Activated CD8-positive, alpha-beta memory T cell treated with anti-CD3 and anti-CD28 coated beads, Interleukin-2, amount 50 U/mL, for 24 hours (primary cell): ENCODE data around the gene MGLL.

Source experiments
- DNase-seq: peaks from one replicate; pipeline ENCODE4 v3.0.0-alpha.2; 2020; ENCODE audit errors: extremely low read depth

MGLL gene

DNA sequence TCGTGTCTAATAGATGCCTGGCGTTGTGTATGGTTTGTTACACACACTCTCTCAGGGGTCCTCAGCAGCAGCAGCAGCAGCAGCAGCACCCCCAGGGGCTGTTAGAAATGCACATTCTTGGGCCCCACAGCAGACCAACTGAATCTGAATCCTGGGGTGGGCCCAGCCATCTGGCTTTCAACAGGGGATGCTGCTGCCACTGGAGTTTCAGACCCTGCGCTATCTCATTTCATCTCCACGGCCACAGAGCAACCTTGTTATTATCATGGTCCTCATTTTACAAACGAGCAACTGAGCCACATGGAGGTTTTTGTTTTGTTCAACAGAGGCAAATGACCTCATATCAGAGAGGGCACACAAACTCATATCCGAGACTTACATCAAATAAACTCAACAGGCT, 47.7 kb downstream of the MGLL start:
- DNase-seq, result no peak

DNA sequence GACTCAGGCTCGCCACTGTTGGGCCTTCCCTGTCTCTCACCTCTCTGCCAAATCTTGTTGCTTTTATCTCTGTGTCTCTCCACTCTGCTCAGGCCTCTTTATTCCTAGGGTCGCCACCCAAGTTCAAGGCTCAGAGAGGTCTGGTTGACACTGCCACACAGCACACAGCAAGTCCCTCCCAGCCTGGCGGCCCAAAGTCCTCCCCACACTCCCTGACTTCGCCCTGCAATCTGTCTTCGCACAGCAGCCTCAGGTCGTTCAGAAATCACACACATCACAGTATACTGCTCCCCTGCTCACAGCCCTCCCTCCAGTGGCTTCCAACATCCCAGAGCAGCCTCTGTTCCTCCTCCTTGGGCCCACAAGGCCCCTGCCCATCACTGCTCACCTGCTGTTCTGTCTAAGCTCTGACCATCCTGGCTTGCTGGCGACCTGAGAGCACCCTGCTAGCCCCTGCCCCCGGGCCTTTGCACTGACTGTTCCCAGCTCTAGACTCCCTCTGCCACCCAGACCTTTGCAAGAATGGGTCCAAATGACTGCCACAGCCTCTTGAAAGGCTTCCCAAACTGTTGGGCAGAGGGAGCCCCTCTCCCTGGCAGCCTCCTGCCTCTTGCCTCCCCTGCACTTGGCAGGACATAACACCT, 48.4 kb downstream of the MGLL start:
- no peak for DNase-seq

DNA sequence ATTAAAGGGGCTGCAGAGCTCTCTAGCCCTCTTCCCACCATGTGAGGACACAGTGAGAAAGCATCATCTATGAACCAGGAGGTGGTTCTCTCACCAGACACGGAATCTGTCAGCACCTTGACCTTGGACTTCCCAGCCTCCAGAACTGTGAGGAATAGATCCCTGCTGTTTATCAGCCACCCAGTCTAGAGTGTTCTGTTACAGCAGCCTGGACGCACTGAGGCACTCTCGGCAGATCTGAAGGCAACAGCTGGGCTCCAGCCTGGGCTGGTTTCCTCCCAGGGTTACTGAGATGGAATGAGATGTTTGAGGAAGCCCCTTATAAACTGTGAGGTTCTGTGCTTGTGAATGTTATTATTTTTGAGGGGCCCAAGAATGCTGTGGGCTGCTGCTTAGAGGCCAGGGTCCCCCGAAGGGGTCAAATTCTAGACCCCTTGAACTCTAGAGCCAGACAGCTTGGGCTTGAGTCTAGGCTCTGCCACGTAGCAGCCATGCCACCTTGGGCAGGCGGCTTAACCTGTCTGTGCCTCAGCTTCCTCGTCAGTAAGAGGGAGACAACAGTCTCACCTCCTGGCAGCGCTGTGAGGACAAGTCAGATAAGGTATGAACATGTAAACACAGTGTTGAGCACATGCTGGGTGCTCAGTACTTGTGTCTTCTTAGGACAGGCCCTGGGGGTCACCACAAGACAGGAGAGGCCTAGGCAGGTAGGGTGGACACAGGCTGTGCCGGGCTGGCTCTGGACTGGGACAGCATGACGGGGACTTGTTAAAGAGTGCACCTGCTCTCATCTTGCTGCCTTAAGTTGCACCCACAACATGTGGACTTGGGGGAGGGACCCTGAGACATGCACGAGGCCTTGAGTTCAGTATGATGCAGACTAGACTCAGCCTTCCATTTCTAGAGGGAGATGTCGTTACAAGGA, 49.2 kb downstream of the MGLL start:
- no peak for DNase-seq

DNA sequence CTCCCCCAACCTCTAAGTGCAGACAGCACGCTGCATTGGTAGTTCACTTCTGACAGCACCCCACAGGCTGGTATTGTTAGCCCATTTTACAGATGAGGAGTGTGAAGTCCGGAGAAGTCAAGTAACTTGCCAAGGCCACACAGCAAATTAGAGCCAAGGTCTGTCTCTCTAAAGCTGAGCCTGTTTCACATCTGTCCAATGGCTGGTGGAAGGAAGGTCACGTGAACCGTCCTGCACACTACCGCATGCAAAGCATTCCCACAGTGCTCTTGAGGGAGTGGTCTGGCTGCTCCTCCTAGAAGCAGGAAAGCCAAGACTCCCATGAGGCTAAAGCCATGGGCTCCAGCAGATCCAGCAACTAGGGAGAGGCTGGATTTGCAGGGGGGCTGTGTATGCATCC, 50.0 kb downstream of the MGLL start:
- no peak for DNase-seq

DNA sequence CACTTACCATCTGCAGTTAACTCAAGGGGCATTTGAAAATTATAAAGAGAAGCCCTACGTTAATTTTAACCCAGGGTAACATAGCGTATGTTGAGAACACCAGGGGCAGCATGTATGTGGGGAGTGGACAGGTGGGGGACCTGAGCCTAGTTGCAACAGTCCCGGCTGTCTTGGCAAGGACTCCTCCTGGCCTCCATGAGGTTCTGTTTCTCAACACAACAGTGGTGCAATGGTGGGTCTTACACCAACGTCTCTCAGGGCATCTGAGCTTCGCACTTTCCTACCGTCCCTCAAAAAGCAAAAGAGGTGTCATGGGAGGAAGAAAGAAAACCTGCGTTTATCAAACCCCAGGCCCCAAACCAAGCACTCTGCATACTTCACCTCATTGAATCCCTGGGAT, 50.6 kb downstream of the MGLL start:
- no peak for DNase-seq

DNA sequence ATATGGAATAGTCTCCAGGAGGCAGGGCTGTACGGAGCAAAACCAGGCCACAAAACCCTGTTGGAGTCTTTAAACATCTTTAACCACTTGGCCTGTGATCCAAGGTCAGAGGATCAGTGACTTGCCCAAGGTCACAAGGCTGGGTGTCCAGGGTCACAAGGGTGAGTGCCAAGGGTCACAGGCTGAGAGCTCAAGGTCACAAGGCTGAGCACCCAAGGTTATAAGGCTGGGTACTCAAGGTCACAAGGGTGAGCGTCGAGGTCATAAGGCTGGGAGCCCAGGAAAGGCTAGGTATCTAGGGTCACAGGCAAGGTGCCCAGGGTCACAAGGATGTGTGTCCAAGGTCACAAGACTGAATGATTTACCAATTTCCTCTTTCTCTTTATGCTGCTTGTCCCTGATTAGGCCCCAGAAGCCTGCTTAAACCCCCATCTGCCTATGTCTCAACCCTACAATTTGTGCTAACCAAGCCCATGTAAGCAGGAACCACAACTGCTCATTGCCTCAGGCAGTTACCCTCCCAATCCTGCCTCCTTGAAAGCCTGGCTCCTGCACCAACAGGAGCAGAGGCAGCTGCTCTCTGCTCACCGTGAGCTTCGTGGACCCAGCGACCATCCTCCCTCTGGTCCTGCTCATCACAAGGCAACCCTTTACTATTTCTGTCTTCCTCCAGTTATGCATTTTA, 51.5 kb downstream of the MGLL start:
- no peak for DNase-seq

DNA sequence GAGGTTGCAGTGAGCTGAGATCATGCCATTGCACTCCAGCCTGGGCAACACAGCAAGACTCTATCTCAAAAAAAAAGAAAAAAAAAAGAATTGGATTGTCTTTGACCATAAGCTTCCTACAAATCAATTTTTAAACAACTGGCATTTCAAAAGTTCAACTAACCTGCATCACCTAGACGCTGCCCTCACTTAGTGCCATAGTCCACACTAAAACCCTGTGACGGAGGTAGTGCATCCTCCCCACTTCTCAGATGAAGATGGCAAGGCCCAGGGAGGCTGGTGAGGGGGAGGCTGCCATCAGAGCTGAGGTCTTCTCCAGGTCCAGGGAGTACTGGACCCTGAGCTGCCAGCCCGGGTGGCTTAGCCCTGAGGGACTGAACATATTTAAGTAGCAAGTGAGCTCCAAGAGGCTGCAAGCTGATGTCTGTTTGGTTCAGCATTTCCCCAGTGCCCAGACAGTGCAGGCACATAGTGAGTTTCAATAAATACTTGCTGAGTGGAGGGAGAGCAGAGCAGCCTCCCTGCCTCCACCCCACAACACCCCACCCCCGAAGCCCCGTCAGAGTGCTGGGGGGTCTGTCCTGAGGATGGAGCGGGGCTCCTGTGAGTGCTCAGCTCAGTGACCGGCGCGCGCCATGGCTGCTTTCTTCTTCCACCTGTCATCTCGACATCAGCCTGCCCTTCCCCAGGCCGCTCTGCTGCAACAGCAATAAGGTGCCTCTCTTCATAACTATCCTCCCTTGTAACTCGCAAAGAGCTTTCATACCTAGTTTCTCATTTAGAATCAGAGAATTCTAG, 52.8 kb downstream of the MGLL start:
- DNase-seq, result no peak

DNA sequence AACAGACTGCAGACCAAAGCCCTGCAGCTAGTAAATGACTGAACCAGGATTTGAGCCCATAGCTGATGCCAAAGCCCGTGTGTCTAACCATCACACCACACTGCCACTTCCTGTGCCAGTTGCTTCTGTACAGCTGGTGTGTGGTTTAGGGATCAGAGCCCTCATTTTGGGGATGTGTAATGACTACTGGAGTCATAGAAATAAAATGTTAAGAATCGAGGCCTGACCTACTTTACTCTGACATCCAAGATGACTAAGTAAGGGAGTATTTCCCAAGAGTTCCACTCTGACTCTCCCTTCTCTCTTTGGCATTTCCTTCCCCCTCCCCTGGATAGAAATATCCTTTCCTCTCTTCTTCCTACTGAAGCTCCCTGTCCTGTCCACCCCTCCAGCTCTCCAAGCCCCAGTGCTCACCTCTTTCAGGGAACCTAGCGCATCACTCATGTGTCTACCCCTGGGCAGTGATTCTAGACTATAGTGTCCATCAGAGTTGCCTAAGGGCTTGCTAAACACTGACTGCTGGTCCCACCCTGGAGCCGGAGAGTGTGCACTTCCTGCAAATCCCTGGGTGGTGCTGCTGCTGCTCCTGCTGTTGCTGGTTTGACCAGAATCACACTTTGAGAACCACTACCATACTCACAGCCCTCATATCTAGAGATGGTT, 53.8 kb downstream of the MGLL start:
- no peak for DNase-seq

DNA sequence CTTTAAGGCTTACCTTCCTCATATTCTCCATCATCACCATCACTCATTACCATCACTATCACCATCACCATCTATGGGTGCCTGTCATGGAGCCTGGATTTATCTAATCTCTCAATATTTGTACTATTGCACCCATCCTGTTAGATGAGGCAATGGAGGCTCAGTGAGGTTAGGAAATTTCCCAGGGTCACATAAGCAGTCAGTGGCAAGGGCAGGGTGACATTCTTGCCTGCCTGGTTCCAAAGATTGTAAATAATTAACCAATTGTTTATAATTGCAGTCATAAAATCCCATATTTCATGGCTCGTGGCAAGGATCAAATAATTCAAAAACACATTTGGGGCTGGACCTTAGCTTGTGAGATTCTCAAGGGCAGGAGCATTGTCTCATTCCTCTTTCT, 55.2 kb downstream of the MGLL start:
- DNase-seq, result no peak

DNA sequence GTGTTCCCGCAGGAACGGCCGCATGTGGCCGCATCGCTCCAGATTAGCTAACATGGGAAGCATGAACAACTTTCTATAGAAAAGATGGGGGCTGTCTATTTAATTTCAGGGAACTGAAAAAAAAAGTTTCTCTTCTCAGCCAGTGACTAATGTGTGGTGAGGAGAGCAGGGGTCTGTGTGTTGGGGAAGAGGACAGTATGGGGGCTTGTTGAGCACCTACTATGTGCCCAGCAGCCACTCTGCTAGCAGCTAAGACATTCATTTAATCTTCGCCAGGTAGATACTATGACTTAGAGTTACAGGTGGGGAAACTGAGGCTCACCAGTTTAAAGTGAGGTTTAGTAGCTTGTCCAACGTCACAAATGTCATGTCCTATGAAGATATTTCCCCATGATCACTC, 56.6 kb downstream of the MGLL start:
- no peak for DNase-seq

DNA sequence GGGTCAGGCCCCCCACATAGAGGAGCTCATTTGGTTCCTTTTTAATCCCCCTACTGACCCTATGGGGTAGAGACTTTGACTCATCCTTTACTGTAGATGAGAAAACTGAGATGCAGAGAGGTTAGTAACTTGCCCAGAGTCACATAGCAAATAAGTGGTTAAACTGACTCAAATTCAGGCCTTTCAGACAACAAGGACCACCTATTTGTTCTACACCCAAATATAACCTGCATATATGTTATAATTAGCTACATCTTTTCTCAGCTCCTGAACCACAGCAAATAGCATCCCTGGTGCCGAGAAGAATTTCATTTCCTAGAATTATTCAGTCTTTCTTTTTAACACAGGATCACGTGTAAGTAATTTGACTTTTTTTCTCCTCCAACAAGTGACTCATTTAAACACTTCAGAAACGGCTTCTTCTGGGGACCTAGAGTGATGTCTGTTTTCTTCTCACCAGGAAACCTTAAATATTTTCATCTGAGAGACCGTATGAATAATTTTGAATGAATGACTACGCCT, 57.4 kb downstream of the MGLL start:
- no peak for DNase-seq

DNA sequence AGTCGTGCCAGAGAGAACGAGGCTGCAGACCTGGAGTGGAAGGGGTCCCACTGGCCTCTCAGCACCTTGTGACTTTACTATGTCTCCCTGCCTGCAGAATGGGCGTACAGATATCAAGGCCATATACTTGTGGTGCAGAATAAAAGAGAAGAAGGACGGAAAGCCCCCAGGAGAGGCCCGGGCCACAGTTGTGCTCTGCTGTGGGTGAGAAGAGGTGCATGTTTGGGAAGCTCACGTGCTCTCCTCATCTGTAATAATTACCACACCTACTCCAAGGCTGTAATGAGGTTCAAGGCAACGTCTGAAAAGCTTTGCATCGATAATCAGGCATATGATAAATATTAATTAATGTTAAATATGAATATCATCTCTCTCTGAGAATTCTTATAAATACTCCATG, 58.0 kb downstream of the MGLL start:
- DNase-seq, result no peak

DNA sequence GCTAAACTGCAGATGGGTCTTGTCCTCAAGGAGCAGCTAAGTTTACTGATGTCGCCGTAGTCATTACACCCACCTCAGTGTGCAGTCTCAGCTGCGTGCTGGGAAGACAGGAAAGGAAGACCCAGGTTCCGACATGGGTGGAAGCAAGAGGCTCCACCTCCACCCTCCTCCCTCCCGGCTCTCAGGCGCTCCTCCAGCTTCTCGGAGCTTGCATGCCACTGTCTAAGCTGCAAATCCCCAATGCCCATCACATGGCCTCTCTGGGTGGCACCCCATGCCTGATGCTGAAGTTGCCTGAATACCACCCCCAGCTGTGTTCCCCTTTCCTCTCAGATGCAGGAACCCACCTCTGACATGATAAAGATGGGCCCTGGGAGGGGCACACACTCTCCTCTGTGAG, 58.5 kb downstream of the MGLL start:
- DNase-seq, result no peak

DNA sequence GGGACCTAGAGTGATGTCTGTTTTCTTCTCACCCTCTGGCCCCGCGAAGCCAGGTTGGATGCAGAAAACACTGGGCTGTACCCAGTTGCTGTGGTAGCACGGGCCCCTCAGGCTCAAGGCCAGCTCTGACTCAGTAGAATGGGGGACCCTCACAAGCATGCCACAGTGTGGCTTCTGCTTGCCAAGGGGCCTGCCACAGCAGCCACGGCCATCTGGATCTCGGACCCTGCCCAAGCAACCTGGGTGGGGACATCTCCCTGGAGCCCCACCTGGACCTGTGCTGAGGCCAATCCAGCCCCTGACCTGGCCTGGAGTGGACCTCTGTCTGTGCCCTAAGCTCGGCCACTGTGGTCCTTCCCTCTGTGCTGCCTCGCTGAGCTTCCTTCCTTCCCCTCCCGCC, 59.0 kb downstream of the MGLL start:
- no peak for DNase-seq

DNA sequence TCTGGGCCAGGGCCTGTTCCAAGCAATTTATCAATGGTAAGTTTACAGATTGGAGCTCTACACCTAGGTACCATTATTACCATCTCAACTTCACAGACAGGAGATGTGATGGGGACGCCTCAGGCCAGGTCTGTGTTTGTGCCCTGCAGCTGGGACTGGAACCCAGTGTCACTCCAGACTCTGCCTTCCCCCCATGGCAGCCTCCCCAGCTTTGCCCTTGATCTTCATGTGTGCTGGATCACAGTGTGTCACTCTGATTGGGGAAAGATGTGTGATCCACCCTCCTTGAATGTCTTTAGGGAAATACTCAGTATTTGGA, 59.6 kb downstream of the MGLL start:
- no peak for DNase-seq

DNA sequence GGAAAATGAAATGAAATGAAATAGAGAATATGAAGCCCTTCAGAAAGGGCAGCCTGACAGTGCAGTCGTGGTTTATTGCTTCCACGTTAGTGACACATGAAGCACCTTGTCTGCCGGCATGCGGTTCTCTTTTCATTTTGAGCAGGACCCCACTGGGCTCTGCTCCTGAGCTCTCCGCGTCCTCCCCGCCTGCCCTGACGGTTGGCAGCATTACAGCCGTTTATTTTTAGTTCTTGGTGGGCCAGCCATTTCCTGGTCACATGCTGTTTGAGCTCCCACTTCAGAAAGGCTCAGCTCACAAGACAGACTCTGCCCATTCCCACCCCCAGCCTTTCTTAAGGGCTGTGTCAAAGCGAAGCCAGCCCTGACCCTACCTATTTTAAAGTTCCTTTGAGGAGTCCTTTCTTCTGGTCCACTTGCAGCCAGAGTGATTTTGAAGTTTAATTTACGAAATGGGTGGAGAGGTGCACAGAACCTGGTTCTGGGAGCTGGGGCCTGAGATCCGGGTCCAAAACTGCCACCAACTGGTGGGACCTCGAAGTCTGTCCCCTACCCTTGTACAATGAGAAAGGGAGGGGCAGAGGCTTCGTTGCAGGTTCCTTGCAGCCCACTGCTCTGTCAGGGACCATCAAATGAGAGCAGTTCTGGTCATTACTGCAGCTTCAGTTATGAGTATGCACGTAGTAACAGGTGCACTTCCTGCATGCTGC, 60.1 kb downstream of the MGLL start:
- no peak for DNase-seq

DNA sequence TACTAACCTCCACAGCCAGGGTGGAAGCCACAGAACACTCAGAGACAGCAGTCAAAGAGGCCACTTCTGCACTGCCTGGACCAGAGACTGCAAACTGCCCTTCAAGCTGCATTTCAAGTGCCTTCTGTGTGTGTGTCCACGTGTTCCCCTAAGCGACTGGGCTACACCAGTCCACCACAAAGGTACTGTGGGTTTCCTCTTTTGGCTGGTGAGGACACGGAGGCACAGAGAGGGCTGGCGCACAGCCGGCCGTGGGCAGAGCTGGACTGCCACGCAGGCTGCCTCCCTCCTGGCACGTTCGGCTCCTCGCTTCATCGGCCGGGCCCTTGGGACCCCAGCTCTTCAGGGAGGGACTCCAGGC, 60.9 kb downstream of the MGLL start:
- DNase-seq, result no peak

DNA sequence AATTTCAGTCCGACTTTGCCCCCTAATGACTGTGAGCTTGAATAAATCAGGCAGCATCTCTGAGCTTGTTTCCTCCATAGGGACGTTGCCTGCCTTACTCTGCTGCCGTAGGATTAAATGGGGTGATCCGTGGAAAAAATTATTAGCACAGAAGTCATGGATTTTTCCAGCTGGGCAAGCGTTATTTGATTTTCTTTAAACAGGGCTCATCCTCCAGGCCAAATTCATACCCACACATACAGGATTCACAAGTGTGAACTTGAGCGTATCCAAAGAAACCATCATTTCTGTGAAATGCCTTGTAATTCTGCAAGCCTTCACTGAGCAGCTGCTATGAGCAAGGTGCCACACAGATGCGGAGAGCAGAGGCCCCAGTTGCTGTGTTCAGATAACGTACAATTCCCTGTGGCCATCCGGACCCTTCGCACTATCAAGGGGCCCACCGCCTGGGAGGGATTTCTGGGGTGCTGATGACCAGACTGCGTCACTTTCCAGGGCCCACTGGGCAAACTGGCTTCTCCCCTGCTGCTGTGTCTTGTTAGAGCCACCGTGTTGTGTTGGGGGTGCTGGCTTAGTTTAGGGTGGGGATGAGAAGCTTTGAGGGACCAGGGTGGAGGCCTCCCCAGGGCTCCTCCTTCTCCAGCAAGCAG, 61.4 kb downstream of the MGLL start:
- DNase-seq, result no peak

DNA sequence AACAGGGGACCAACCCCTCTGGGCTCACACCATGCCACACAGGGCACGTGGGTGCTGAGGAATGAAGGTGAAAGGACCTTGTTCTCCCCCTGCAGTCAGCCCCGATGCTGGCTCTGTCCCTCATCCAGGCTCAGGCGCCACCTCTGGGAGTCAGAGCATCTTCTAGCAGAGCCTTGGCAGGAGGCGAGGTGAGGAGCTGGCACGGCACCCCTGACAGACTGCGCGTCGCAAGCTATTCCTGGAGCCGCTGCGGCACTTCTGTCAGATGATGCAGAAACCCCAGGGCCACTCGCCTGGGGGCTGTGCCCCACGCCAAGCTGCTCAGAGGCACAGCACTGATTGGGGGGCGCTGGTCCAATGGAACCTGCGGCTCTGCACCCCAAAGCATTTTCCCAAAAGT, 62.0 kb downstream of the MGLL start:
- DNase-seq, result no peak

DNA sequence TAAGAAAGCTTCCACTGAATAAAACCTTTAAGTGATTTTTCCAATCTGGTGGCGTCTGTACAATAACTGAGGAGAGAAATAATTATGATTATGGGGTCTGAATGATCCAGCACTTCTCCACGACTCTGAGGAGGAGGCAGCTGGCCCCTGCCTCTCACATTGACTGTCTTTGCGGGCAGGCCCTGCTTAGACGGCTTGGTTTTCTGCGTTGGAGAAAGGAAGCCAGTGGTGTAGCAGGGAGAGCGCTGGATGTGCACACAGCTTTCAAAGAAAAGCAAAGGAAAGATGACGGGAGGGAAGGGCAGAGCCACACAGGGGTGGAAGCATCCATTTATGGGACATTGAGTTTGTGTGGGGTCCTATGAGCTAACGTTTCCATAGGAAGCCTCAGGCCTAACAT, 62.5 kb downstream of the MGLL start:
- no peak for DNase-seq
